Endodermal cell (in vitro differentiated cells): Measurements from ENCODE around the gene C7orf33. TPM values are rescaled to one million over a fixed set of nuclear protein-coding genes. Genes with fewer than 3 reads are reported as not detected.
A peak's percentile ranks its signal among the peaks of the same experiment; 100 is the strongest.

Source experiments
- DNase-seq: peaks from one replicate; pipeline ENCODE4 v3.0.0-alpha.2; 2017
- H3K27ac ChIP-seq: 2 replicates; pipeline ENCODE4 v1.5.1; 2013; ENCODE audit warnings: mild to moderate bottlenecking, low read depth, low read length, moderate library complexity
- H3K27me3 ChIP-seq: 2 replicates; pipeline ENCODE4 v1.6.1; 2013; ENCODE audit warnings: mild to moderate bottlenecking, low read length, moderate library complexity; ENCODE audit not compliant: insufficient read depth, control insufficient read depth, poor library complexity, severe bottlenecking
- H3K36me3 ChIP-seq: 2 replicates; pipeline ENCODE4 v1.7.0; 2013; ENCODE audit warnings: mild to moderate bottlenecking, low read length, moderate library complexity; ENCODE audit not compliant: control insufficient read depth, insufficient read depth
- H3K4me1 ChIP-seq: one replicate; pipeline ENCODE4 v1.7.0; 2013; ENCODE audit warnings: low read length; ENCODE audit not compliant: control insufficient read depth, insufficient read depth
- H3K4me3 ChIP-seq: 2 replicates; pipeline ENCODE4 v1.5.1; 2013; ENCODE audit warnings: mild to moderate bottlenecking, low read length, moderate library complexity
- H3K9ac ChIP-seq: 2 replicates; pipeline ENCODE4 v1.6.1; 2013; ENCODE audit warnings: mild to moderate bottlenecking, low read length, moderate library complexity; ENCODE audit not compliant: poor library complexity, severe bottlenecking; ENCODE audit errors: extremely low read depth
- H3K9me3 ChIP-seq: 2 replicates; pipeline ENCODE4 v1.6.1; 2013; ENCODE audit warnings: mild to moderate bottlenecking, low read length, moderate library complexity; ENCODE audit not compliant: control insufficient read depth
- H3K27ac Mint-ChIP-seq: 2 replicates; pipeline ENCODE4 v1.8.0; 2020; ENCODE audit warnings: mixed read lengths
- H3K27me3 Mint-ChIP-seq: 2 replicates; pipeline ENCODE4 v1.8.0; 2021; ENCODE audit warnings: mild to moderate bottlenecking, mixed read lengths; ENCODE audit not compliant: insufficient read depth
- H3K36me3 Mint-ChIP-seq: 2 replicates; pipeline ENCODE4 v1.8.0; 2020; ENCODE audit warnings: low read depth, mixed read lengths
- H3K4me1 Mint-ChIP-seq: 2 replicates; pipeline ENCODE4 v1.8.0; 2020; ENCODE audit warnings: mixed read lengths
- H3K4me3 Mint-ChIP-seq: 2 replicates; pipeline ENCODE4 v1.8.0; 2020; ENCODE audit warnings: mild to moderate bottlenecking, moderate library complexity, mixed read lengths
- H3K9me3 Mint-ChIP-seq: 2 replicates; pipeline ENCODE4 v1.8.0; 2020; ENCODE audit warnings: mild to moderate bottlenecking, mixed read lengths
- WGBS, 2 experiments: methylation state at CpG; one replicate each; pipeline versions ENCODE4 v1.1.5 to v1.1.7; 2013; ENCODE audit warnings: missing lambda C conversion rate in 2 of 2, mixed read lengths in 1 of 2; ENCODE audit not compliant: insufficient coverage in 1 of 2, insufficient read length in 1 of 2; 5-methylcytosine and 5-hydroxymethylcytosine counted together
- total RNA-seq, 2 donors: library from RNA; stranded (reverse); fragmentation: NEBNext Ultra II Directional in 1 of 2; extraction: Animal tissue kit (Norgen Biotek cat#: 25700) in 1 of 2; gene quantifications; 2 replicates in 1 of 2; 3 replicates in 1 of 2; pipeline ENCODE4 v1.2.1, GENCODE V29; 2021
- TF ChIP-seq, protein P1 (sequence below): fragments of 200-600 bp; sonication (generic); conservative IDR thresholded peaks from 2 replicates; pipeline ENCODE4 v1.5.0; 2021; ENCODE audit warnings: antibody characterized with exemption, mild to moderate bottlenecking

The C7orf33 gene
- total RNA-seq, 2 donors from 2014 or later: not detected

DNA sequence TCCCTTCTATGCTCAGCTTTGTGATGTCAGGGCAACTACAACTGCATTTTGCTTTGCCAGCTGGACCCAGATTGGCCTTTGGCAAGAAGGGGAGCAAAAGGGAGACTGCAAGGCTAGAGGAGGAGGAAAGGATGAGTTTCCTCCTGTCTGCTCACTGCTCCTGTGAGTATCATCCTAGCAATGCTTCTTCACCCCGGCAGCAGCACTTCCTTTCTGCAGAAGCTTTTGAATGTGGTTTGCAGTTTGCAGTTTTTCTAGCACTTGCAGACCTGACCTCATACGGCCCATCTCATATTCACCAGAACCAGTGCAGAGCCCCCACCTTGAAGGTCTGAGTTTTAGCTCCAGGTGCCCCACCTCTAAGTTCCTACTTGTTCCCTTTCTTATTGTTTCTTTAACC, 14.8 kb downstream of the C7orf33 start:
- Histone ChIP-seq H3K9me3 (peaks cover 13% of the 10 kb centered on the region), H3K9ac (no peak overlapping the region), H3K4me1 (peaks cover 3% of the 10 kb centered on the region), H3K4me3 (no peak overlapping the region), H3K27me3 (no peaks in the 10 kb centered on the region), H3K27ac (no peak overlapping the region), H3K36me3 (no peaks in the 10 kb centered on the region)
- Mint-ChIP-seq H3K4me1 (peaks cover 12% of the 10 kb centered on the region), H3K9me3 (peaks cover 8% of the 10 kb centered on the region), H3K36me3 (no peaks in the 10 kb centered on the region), H3K27me3 (no peaks in the 10 kb centered on the region), H3K27ac (no peak overlapping the region), H3K4me3 (no peak overlapping the region)
- WGBS, 2 experiments: 87 to 93% methylated on average over 2 of the region's 2 CpGs
- no peak for DNase-seq
- TF ChIP-seq, protein P1, sequence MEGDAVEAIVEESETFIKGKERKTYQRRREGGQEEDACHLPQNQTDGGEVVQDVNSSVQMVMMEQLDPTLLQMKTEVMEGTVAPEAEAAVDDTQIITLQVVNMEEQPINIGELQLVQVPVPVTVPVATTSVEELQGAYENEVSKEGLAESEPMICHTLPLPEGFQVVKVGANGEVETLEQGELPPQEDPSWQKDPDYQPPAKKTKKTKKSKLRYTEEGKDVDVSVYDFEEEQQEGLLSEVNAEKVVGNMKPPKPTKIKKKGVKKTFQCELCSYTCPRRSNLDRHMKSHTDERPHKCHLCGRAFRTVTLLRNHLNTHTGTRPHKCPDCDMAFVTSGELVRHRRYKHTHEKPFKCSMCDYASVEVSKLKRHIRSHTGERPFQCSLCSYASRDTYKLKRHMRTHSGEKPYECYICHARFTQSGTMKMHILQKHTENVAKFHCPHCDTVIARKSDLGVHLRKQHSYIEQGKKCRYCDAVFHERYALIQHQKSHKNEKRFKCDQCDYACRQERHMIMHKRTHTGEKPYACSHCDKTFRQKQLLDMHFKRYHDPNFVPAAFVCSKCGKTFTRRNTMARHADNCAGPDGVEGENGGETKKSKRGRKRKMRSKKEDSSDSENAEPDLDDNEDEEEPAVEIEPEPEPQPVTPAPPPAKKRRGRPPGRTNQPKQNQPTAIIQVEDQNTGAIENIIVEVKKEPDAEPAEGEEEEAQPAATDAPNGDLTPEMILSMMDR: no peak

DNA sequence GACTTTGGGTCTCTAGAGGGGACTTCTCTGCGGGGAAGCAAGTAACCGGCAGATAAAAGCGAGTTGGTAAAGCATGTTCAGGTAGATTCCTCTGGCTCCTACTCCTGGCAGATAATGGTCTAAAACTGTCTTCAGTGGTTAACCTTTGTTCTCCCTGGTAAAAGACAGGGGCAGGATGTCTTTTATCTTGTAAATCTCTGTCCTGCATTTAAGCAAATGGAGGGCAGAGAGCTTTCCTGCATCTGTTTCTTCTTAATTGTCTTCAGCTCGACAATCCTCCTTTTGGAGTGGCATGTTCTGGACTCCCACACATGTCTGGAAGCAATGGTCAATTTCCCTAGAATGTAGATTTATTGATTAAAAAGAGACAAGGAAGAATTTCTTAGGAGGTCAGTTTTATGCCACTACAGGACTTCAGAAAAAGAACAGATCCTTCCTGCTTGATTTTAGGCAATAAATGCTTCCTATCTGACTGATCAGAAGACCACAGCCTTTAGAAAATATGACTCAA, 16.6 kb downstream of the C7orf33 start:
- H3K27ac Mint-ChIP-seq: peak overlapping the region; percentile 81
- peaks cover 12% of the 10 kb centered on the region for H3K4me1 Mint-ChIP-seq
- no peak overlapping the region for H3K4me3 ChIP-seq
- no peaks in the 10 kb centered on the region for H3K36me3 Mint-ChIP-seq
- H3K9me3 ChIP-seq: peaks cover 13% of the 10 kb centered on the region
- DNase-seq: peak; percentile 68
- no peak overlapping the region for H3K27ac ChIP-seq
- H3K27me3 ChIP-seq: no peaks in the 10 kb centered on the region
- H3K9ac ChIP-seq: no peak overlapping the region
- no peaks in the 10 kb centered on the region for H3K36me3 ChIP-seq
- H3K4me3 Mint-ChIP-seq: no peak overlapping the region
- 6 to 16% methylated on average over 3 to 4 of the region's 4 CpGs for WGBS, 2 experiments
- H3K27me3 Mint-ChIP-seq: peaks cover 6% of the 10 kb centered on the region
- TF ChIP-seq, protein P1: no peak
- peaks cover 3% of the 10 kb centered on the region for H3K4me1 ChIP-seq
- peaks cover 8% of the 10 kb centered on the region for H3K9me3 Mint-ChIP-seq

DNA sequence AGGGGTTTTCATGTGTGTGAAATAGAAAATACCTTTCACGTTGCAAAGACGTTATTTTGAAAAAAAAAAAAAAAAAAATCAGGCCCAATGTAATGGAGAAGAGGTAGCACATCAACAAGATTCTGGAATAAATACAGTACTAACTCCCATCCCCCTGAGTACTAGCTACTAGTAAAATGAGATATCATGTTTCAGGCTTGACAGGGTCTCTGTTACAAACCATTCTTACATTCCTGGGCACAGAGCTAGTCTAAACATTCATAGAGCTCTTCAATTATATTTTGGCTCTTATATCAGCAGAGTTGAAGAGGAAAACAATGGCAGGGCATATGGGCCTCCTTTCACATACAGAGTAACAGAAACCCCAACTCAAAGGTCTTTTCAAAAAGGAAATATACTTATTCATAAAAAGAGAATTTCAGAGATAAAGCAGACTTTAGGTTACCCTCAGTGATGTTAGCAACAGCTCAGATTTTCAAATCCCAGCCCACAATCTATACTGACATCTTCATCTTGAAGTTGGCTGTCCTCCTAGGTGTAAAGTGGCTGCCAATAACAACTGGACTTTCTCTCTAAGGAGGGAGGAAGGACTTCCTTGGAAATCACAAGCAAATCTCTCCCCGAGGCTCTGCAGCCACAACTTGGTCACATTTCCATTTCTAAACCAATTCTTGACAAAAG, 18.6 kb downstream of the C7orf33 start:
- Mint-ChIP-seq H3K36me3 (no peaks in the 10 kb centered on the region), H3K9me3 (peaks cover 4% of the 10 kb centered on the region), H3K4me1 (peaks cover 12% of the 10 kb centered on the region), H3K4me3 (no peak overlapping the region), H3K27me3 (peaks cover 10% of the 10 kb centered on the region), H3K27ac (no peak overlapping the region)
- TF ChIP-seq, protein P1: no peak
- Histone ChIP-seq H3K9me3 (peaks cover 9% of the 10 kb centered on the region), H3K4me1 (peaks cover 3% of the 10 kb centered on the region), H3K27me3 (no peaks in the 10 kb centered on the region), H3K27ac (no peak overlapping the region), H3K9ac (no peak overlapping the region), H3K36me3 (no peaks in the 10 kb centered on the region), H3K4me3 (no peak overlapping the region)
- no peak for DNase-seq
- 80 to 84% methylated on average over 1 to 3 of the region's 3 CpGs for WGBS, 2 experiments
